Activated T-cell treated with anti-CD3 and anti-CD28 coated beads, Interleukin-2, amount 50 U/mL, for 72 hours (primary cell): Measurements from ENCODE around the gene TP53I11. TPM values are rescaled to one million over a fixed set of nuclear protein-coding genes. Genes with fewer than 3 reads are reported as not detected.
A peak's percentile ranks its signal among the peaks of the same experiment; 100 is the strongest.

Experiments
- ATAC-seq, 2 donors: fragments of 150-1000 bp; cut with Tn5 transposase; replicated peaks in 1 of 2; 2 replicates each; pipeline ENCODE4 v1.10.0; 2021; ENCODE audit warnings: moderate library complexity in 2 of 2, mild to moderate bottlenecking in 1 of 2
- DNase-seq, 2 donors: peaks; one replicate each; pipeline ENCODE4 v3.0.0; 2021 to 2022; ENCODE audit warnings: mixed read lengths in 1 of 2
- H3K27ac Mint-ChIP-seq: one replicate; pipeline ENCODE4 v1.8.0; 2022; ENCODE audit warnings: mild to moderate bottlenecking, moderate library complexity, mixed read lengths
- H3K27me3 Mint-ChIP-seq: one replicate; pipeline ENCODE4 v1.8.0; 2022; ENCODE audit warnings: low read depth, mixed read lengths
- H3K36me3 Mint-ChIP-seq, 2 donors: one replicate each; pipeline ENCODE4 v1.8.0; 2022; ENCODE audit warnings: mixed read lengths in 2 of 2, mild to moderate bottlenecking in 1 of 2; ENCODE audit not compliant: insufficient read depth in 2 of 2
- H3K4me1 Mint-ChIP-seq: one replicate; pipeline ENCODE4 v1.8.0; 2022; ENCODE audit warnings: low read depth, mixed read lengths
- H3K4me3 Mint-ChIP-seq, 2 donors: one replicate each; pipeline ENCODE4 v1.8.0; 2022; ENCODE audit warnings: mild to moderate bottlenecking in 2 of 2, mixed read lengths in 2 of 2, moderate library complexity in 2 of 2
- H3K9me3 Mint-ChIP-seq, 2 donors: one replicate each; pipeline ENCODE4 v1.8.0; 2022; ENCODE audit warnings: mixed read lengths in 2 of 2
- total RNA-seq, 2 donors: library from RNA; stranded (reverse); gene quantifications; one replicate each; pipeline ENCODE4 v1.2.3, GENCODE V29; 2022

TP53I11 gene
- total RNA-seq, 2 donors from 2014 or later = 15.3 to 20.0 TPM

DNA sequence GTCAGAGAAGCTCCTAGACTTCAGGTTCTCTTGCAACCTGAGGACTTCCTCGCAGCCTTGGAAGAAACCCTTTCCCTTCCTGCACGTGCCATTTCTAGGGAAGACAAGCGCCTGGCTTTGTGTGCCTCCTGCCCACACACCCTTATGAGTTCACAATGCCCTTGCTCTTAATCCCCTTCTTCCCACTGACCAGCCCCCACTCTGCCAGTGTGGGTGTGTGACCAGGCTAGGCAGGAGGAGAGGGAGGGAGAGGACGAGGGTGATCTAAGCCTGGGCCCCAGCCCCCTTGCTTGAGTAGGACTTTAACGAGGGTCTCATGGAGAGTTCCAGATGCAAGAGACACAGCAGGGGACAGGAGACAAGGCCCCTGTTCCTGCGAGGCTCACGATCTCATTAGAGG, 30.2 kb downstream of the TP53I11 start:
- Mint-ChIP-seq H3K27ac (no peak overlapping the region), H3K36me3 (no peaks in the 10 kb centered on the region), H3K9me3 (no peaks in the 10 kb centered on the region)

DNA sequence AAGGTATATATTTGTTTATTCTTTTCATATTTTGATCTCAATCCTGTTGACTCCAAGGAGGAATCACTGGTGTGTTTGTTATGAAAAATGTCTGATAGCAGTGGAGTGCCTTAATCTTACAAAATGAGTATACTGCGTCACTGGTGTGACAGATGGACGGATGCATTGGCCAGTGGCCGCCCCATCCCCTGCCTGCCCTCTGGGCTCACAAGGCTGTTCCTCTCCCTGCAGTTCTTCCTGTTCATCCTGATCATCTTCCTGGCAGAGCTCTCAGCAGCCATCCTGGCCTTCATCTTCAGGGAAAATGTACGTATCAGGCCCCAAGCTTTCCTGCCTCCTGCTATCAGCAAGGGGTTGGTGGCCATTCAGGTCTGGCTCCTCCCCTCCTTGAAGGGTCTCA, 32.9 kb downstream of the TP53I11 start:
- Mint-ChIP-seq H3K4me3 (no peak overlapping the region), H3K27ac (no peak overlapping the region), H3K9me3 (no peaks in the 10 kb centered on the region), H3K4me1 (no peaks in the 10 kb centered on the region), H3K27me3 (no peaks in the 10 kb centered on the region), H3K36me3 (no peaks in the 10 kb centered on the region)
- no peak for DNase-seq
- ATAC-seq = no peak

More for the DNA sequence above, 30.2 kb downstream of the TP53I11 start:
- no peak for DNase-seq
- Mint-ChIP-seq H3K4me3 (no peak overlapping the region), H3K4me1 (no peaks in the 10 kb centered on the region), H3K27me3 (no peaks in the 10 kb centered on the region)
- no peak for ATAC-seq

DNA sequence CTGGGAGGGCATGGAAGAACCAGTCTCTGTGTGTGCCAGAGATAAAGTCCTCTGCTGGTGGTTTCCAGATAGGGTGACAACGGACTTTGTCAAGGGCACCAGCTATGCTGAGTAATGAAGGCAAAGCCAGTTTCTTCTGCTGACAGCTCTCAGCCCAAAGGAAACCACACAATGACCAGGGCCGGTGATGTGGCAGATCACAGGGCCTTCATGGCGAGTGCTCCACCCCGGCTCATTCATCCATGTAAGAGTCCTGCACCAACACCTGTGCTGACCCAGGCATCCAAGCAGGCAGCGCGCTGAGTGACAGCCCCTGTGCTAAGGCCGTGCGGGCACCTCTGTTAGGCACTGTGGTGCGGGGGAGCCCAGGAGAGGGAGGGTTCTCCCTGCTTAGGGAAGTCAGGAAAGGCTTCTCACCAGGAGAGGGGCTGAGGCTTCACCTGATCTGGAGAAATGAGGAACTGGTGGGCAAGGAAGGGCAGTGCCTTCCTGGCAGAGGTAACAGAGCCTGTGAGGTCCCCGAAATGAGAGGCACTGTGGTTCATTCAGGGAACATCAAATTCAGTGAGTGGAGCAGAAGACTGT, 33.8 kb downstream of the TP53I11 start:
- ATAC-seq (peak in 1 of 2 donors; percentile 28), DNase-seq (no peak)
- Mint-ChIP-seq H3K9me3 (no peaks in the 10 kb centered on the region), H3K4me1 (no peaks in the 10 kb centered on the region), H3K27ac (no peak overlapping the region), H3K27me3 (no peaks in the 10 kb centered on the region), H3K36me3 (no peaks in the 10 kb centered on the region), H3K4me3 (no peak overlapping the region)

DNA sequence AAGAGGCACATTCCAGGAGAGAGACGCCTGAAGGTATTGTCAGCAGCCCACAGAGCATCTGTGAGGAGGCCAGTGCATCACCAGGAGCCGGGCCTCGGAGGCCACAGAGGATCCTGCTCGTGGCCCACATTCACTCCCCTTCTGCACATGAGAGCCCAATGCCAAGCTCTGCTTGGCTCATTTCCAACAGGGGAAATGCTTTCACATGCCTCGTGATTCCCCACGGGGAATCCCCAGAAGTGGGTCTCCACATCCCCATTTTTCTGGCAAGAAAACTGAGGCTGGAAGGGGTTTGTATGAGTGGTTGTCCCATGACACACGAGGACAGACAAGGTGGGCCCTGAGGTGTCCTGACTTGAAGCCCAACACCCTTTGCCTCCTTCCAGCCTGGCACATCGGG, 34.4 kb downstream of the TP53I11 start:
- Mint-ChIP-seq H3K27ac (no peak overlapping the region), H3K4me1 (no peaks in the 10 kb centered on the region), H3K9me3 (no peaks in the 10 kb centered on the region), H3K27me3 (no peaks in the 10 kb centered on the region), H3K4me3 (no peak overlapping the region), H3K36me3 (no peaks in the 10 kb centered on the region)
- ATAC-seq (no peak), DNase-seq (no peak)

DNA sequence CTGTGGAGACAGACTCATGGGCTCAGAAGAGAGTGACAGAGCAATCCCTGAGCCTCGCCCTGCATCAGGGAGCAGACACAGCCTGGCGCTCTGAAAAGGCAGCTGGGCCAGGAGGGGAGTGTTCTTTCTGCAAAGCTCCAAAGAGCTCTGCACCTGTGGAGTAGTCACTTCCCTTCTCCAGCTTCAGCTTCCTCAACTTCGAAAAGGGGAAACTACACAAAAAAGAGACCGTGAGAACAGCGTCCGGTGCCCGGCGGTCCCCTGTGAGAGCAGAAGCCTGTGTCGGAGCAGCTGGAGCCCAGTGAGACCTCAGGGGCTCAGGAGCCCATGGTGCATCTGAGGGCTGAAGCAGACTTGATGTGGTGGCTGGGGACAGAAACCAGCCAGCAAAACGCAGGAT, 35.1 kb downstream of the TP53I11 start:
- no peaks in the 10 kb centered on the region for H3K27me3 Mint-ChIP-seq
- H3K4me3 Mint-ChIP-seq = no peak overlapping the region
- DNase-seq = no peak
- H3K4me1 Mint-ChIP-seq = peaks cover 6% of the 10 kb centered on the region
- no peaks in the 10 kb centered on the region for H3K36me3 Mint-ChIP-seq
- no peaks in the 10 kb centered on the region for H3K9me3 Mint-ChIP-seq
- H3K27ac Mint-ChIP-seq = no peak overlapping the region
- no peak for ATAC-seq

DNA sequence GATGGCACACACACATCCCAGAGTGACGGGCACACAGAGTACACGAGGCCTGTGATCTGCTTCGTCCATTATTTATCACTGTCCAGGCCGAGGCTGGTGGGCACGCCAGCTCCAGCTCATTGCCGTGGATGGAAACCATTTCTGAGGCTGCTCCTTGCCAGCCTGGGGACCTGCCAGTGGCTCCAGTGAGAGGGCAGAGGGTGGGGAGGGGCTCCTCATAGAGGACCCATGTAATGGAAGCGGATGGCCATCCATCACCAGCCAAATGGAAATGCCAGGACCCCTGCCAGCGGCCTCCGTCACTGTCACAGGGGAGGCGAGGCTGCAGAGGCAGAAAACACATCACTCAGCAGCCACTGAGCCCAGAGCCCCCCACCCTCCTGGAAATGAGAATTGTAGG, 35.7 kb downstream of the TP53I11 start:
- DNase-seq (no peak), ATAC-seq (no peak)
- no peaks in the 10 kb centered on the region for H3K27me3 Mint-ChIP-seq
- no peak overlapping the region for H3K4me3 Mint-ChIP-seq
- H3K27ac Mint-ChIP-seq = no peak overlapping the region
- no peaks in the 10 kb centered on the region for H3K9me3 Mint-ChIP-seq
- H3K36me3 Mint-ChIP-seq = no peaks in the 10 kb centered on the region
- H3K4me1 Mint-ChIP-seq = peaks cover 6% of the 10 kb centered on the region

DNA sequence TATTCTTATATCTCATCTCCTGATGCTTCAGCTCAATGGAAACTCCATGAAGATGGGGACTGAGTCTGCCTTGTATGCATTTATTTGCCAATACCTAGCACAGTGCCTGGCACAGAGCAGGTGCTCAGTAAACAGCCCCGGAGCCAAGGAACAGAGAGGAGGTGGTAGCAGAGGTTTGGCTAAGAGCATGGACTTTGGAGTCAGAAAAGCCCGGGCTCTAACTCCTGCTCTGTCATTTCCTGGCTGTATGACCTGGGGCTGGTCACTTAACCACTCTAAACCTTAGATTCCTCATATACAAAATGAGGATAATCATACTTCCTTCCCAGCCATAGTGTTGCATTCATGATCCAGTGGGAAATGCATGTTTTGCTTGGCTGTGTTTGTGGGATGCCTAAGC, 36.6 kb downstream of the TP53I11 start:
- no peak overlapping the region for H3K27ac Mint-ChIP-seq
- H3K4me3 Mint-ChIP-seq = no peak overlapping the region
- H3K27me3 Mint-ChIP-seq = no peaks in the 10 kb centered on the region
- DNase-seq (no peak), ATAC-seq (no peak)
- H3K4me1 Mint-ChIP-seq = peaks cover 6% of the 10 kb centered on the region
- no peaks in the 10 kb centered on the region for H3K36me3 Mint-ChIP-seq
- no peaks in the 10 kb centered on the region for H3K9me3 Mint-ChIP-seq

DNA sequence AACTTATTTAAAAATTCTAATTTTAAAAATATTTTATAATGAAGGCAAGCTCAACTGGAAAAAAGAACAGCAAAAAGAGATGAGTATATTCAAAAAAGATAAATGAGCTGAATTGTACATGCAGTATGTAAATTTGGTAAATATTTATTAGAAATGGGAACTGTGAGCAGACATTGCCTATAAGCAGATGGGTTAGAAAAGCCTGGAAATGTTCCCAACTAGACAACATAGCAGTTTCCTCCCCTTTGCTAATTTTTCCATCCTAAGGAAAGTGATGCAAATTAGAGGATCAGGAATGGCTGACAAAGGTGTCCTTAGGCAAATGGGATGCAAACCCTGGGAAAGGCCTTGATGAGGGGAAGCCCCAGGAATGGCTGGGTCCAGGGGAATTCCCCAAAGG, 37.2 kb downstream of the TP53I11 start:
- no peaks in the 10 kb centered on the region for H3K36me3 Mint-ChIP-seq
- no peaks in the 10 kb centered on the region for H3K27me3 Mint-ChIP-seq
- no peaks in the 10 kb centered on the region for H3K9me3 Mint-ChIP-seq
- H3K4me1 Mint-ChIP-seq = peaks cover 6% of the 10 kb centered on the region
- H3K27ac Mint-ChIP-seq = no peak overlapping the region
- no peak for ATAC-seq
- H3K4me3 Mint-ChIP-seq = no peak overlapping the region
- DNase-seq = no peak

DNA sequence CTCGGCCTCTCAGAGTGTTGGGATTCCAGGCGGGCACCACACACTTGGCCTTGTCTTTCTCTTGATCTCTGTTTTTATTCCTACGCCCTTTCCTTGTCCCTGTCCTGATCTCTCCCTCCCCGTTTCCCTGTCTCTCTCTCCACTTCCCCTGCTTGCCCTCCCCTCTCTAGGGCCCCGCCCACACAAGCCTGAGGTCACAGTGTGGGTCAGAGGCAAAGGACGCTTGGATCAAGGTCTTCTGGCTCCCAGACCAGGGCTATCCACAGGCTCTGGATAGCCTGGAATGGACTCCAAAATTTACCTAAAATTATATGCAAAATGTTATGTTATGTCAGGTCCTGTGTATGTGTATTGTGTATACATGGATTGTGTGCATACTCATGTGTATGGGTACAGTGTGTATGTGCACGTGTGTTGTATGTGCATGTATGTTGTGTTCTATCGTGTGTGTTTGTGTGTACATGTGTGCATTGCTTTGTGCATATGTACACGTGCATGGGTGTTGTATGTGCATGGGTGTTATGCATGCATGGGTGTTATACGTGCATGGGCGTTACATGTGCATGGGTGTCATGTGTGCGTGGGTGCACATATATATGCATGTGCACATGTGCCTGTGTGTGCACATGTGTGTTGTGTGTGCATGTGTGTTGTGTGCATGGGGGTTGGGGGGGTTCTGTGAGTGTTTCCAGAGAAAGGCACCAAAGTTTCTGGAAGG, 38.3 kb downstream of the TP53I11 start:
- H3K4me3 Mint-ChIP-seq = no peak overlapping the region
- no peaks in the 10 kb centered on the region for H3K9me3 Mint-ChIP-seq
- H3K36me3 Mint-ChIP-seq = no peaks in the 10 kb centered on the region
- H3K27me3 Mint-ChIP-seq = no peaks in the 10 kb centered on the region
- H3K4me1 Mint-ChIP-seq = peaks cover 6% of the 10 kb centered on the region
- DNase-seq (no peak), ATAC-seq (no peak)
- no peak overlapping the region for H3K27ac Mint-ChIP-seq

DNA sequence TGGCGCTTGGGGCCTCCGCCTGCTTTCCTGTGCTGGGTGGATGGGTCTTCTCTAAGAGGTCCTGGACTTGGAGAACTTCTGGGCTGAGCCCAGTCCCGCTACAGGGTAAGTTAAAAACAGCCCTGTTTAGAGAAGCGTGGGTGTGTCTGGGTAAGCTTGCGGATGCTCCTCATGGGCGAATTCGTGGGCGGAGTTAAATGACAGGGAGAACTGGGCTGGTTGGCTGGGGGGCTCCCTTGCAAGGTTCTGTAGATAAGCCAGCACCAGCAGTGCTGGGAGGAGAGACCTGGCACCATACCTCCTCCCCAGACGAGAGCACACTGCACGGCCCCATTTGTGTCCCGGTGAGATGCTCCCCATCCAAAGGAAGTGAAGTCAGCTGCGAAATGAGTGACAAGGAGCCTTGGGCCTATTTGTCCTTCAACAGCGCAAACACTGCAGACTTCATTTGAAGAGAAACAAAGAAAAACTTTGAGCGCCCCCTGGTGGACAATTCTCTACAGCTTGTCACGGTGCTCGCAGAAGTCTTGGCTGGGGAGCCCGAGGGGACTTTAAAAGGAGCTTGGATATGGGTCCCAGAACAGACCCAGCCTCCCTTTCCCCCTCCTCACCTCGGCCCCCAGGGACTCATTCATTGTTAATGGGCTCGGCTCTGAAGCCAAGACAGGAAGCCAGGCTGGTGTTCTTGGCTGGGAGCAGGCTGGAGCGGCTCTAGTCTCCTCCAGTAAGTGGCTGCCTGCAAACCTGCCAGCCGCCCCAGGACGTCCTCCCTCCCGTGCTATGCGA, 39.5 kb downstream of the TP53I11 start:
- Mint-ChIP-seq H3K9me3 (no peaks in the 10 kb centered on the region), H3K27me3 (no peaks in the 10 kb centered on the region), H3K4me1 (peaks cover 6% of the 10 kb centered on the region), H3K4me3 (no peak overlapping the region), H3K27ac (no peak overlapping the region), H3K36me3 (no peaks in the 10 kb centered on the region)
- ATAC-seq = peak; percentile 84 to 89
- peak; percentile 83 to 88 for DNase-seq

DNA sequence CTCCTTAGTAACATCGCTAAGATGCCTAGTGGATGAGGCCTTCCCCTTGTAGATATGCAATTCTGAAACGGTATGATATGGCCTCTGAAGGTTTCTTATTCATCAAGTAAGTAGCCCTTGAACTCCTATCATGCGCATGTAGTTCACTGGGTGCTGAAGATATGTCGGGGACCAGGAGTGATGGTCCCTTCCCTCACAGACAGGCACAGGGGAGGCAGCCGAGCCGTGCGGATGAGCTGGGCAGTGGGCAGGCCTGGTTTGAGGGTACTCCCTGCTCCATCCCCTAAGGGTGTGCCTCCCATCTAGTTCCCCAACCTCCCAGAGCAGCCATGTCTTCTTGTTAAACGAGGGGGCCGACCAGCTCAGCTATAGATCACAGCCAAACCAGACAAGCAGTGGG, 40.1 kb downstream of the TP53I11 start:
- Mint-ChIP-seq H3K4me1 (peaks cover 6% of the 10 kb centered on the region), H3K27ac (no peak overlapping the region), H3K27me3 (no peaks in the 10 kb centered on the region), H3K36me3 (no peaks in the 10 kb centered on the region), H3K9me3 (no peaks in the 10 kb centered on the region), H3K4me3 (no peak overlapping the region)
- DNase-seq (no peak), ATAC-seq (no peak)

DNA sequence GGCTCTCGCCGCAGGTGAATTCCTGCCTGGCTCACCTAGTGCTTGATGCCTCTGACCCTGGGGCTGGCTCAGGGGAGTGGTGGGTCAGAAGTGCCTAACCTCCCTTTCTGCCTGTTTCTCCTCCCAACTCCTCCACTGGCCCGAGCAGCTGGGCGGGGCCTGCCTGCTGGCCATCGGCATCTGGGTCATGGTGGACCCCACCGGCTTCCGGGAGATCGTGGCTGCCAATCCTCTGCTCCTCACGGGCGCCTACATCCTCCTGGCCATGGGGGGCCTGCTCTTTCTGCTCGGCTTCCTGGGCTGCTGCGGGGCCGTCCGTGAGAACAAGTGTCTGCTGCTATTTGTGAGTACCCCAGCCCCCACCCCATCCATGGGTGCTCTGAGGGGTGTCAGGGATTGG, 41.1 kb downstream of the TP53I11 start:
- Mint-ChIP-seq H3K36me3 (no peaks in the 10 kb centered on the region), H3K27me3 (no peaks in the 10 kb centered on the region), H3K27ac (no peak overlapping the region), H3K4me1 (peaks cover 6% of the 10 kb centered on the region), H3K4me3 (no peak overlapping the region), H3K9me3 (no peaks in the 10 kb centered on the region)
- DNase-seq = no peak
- no peak for ATAC-seq

DNA sequence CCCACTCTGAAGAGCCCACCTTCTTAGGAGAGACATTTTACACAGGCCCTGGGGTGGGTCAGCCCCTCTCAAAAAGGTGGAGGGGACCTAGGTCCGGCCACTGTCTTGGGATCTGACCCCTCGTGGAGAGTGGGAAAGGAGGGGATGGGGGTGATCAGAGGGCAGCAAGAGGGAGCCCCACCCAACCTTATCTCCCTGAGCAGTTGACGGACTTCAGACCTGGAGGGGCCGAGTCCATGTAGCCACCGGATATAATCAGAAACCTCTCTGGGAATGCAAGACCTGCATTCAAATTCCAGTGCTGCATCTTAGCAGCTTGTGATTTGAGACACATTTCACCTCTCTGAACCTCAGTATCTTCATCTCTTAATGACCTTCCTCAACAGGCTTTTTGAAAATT, 44.0 kb downstream of the TP53I11 start:
- DNase-seq = no peak
- Mint-ChIP-seq H3K27me3 (no peaks in the 10 kb centered on the region), H3K4me3 (no peak overlapping the region), H3K4me1 (peaks cover 6% of the 10 kb centered on the region), H3K27ac (no peak overlapping the region), H3K36me3 (no peaks in the 10 kb centered on the region), H3K9me3 (no peaks in the 10 kb centered on the region)
- ATAC-seq = no peak
